HG02840 (cell line): ENCODE data around the gene SIL1.

Source experiments
- ATAC-seq: cut with Tn5 transposase; IDR thresholded peaks from one replicate; pipeline ENCODE4 v1.9.1; 2021; ENCODE audit warnings: mild to moderate bottlenecking, moderate library complexity, moderate number of reproducible peaks; ENCODE audit not compliant: unreplicated experiment, low FRiP score

SIL1 gene

GRCh38 chr5:138909734-138910133 lies 288.4 kb downstream of the SIL1 start:
- no peak for ATAC-seq

DNA sequence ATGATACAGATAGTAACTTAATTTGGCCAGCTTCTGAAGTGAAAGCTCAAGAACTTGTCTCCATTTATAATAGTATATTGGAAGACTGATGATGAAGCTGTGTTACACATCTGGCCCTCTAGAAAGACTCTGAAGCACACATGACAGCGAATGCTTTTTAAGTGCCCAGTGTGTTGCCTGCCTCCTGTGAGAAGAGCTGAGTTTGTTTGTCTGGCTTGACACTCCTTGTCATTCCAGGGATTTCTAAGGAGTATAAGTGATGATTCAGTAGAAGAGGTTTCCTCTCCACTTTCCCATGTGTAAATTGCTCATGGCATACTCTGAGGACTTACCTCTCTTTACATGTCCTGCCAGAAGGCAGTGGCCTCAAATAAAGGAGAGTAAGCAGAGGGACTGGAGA lies 292.6 kb downstream of the SIL1 start:
- ATAC-seq: no peak

- ATAC-seq: no peak
Observed at GRCh38 chr5:138903130-138903775, 294.9 kb downstream of the SIL1 start.

- no peak for ATAC-seq
Observed at GRCh38 chr5:138901716-138902115, 296.5 kb downstream of the SIL1 start.

DNA sequence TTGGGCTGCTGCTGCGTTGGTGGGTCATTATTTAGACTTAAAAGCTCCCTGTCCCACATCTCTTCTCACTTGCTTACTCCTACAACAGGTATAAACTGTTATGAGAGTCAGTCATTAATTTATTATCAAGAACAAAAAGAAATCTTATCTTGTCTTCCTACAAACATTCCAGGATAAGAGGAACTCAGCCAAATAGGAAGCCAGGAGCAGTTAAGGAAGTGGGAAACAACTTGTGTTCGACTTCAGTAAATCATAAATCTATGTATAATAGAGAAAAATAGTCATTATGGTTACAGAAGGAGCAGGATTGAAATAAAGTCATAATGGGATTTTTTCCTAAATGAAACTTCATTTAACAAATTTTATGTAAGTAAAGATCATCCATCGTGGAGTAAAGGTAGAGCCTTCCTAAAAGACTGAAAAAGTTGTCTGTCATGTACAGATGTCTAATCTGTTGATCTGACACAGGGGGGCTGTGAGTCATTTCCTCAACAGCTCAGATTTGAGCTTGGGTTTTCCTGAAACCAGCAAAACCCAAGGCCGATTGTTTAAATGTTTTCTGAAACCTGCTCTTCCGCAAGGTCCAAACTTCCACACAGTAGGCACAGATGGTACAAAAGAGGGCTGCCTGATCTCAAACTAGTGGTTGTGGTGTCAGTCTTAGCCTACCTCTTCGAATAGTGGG lies 297.7 kb downstream of the SIL1 start:
- no peak for ATAC-seq

DNA sequence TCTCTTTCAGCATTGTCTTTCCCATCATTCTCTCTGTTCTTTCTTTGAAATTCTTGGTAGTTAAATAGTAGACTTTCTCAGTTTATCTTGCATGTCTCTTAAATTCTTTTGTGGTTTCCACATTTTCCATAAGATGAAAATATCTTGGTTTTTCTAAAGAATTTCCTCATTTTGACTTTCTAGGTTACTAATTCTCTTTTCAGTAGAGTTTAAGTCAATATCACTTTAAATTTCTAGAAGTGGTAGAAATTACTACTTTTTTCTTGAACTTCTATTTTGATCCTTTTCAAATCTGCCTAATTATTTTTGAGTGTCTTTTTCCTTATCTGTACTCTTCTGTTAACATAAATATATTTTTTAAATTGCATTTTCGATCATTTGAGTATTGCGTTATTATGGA lies 299.4 kb downstream of the SIL1 start:
- ATAC-seq: no peak

GRCh38 chr5:138898299-138898698 lies 299.9 kb downstream of the SIL1 start:
- ATAC-seq: no peak
